HEK293T (cell line): ENCODE results near the gene INTS3.

Experiments used
- ELF4 ChIP-seq: fragments of 450-650 bp; IDR thresholded peaks from 2 replicates; pipeline ENCODE4 v1.6.1; 2017; ENCODE audit warnings: antibody characterized with exemption
- HDGF ChIP-seq: fragments of 450-650 bp; IDR thresholded peaks from 2 replicates; pipeline ENCODE4 v1.6.1; 2017; ENCODE audit warnings: antibody characterized with exemption, borderline replicate concordance
- LEF1 ChIP-seq: fragments of 450-650 bp; IDR thresholded peaks from 2 replicates; pipeline ENCODE4 v1.6.1; 2017; ENCODE audit warnings: mild to moderate bottlenecking, borderline replicate concordance

GRCh38 chr1:153783233-153784190 lies 55.7 kb downstream of the INTS3 start:
- TF ChIP-seq ELF4, result peak; percentile 41; the same call in 1 of the 2 replicates
- no peak for TF ChIP-seq LEF1
- peak; percentile 18; the same call in 1 of the 2 replicates for TF ChIP-seq HDGF
